ENCODE data around the gene PDE4C.

- TF ChIP-seq ZNF148 (tag by site-specific recombination; IDR thresholded peaks at IDR 0.05; ENCODE audit: borderline replicate concordance) (no peak), ZNF629 (tag by site-specific recombination; IDR thresholded peaks at IDR 0.05) (no peak)
Observed at GRCh38 chr19:18261474-18261873, 35.2 kb upstream of the PDE4C start.

All from HEK293 (cell line).